ENCODE results near the gene NGRN.
"Not testable (repeated sequence)": the region's sequence is repeated elsewhere in the genome, so short reads cannot be mapped to it uniquely, and the experiment has no call there.

The NGRN gene

GRCh38 chr15:90239371-90239770, 26.1 kb upstream of the NGRN start:
- Histone ChIP-seq H3K9me3 (ENCODE audit: control insufficient read depth, insufficient read depth, low read length) (no peaks in the 10 kb centered on the region), H3K36me3 (ENCODE audit: control insufficient read depth, insufficient read depth, low read length) (no peaks in the 10 kb centered on the region), H3K27ac (ENCODE audit: low read depth, low read length) (no peak overlapping the region), H3K27me3 (ENCODE audit: control insufficient read depth, insufficient read depth, low read length) (no peaks in the 10 kb centered on the region), H3K9ac (ENCODE audit: low read depth, low read length) (no peak overlapping the region), H3K4me1 (ENCODE audit: control insufficient read depth, insufficient read depth, low read length) (peaks cover 3% of the 10 kb centered on the region), H3K4me3 (ENCODE audit: low read depth, low read length) (no peak overlapping the region)

DNA sequence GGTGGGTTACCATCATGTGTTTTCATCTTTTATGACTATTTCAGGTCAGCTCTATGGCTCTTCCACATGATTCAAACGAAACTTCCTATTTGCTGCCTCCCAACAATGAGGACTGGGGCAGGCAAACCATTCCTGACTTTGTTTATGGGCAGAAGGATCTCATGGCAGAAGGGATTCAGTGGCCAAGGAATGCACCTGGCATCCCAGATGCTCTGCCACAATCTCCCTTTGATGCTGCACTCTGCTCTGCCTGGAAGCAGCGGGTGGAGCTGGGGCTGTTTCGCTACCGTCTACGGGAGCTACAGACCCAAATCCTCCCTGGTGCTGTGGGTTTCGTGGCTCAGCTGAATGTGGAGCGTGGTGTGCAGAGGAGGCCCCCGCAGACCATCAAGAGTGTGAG, 24.6 kb upstream of the NGRN start:
- H3K27ac ChIP-seq (ENCODE audit: low read depth, low read length) = no peak overlapping the region
- no peaks in the 10 kb centered on the region for H3K9me3 ChIP-seq (ENCODE audit: control insufficient read depth, insufficient read depth, low read length)
- no peaks in the 10 kb centered on the region for H3K27me3 ChIP-seq (ENCODE audit: control insufficient read depth, insufficient read depth, low read length)
- no peak overlapping the region for H3K4me3 ChIP-seq (ENCODE audit: low read depth, low read length)
- no peaks in the 10 kb centered on the region for H3K4me1 ChIP-seq (ENCODE audit: control insufficient read depth, insufficient read depth, low read length)
- H3K9ac ChIP-seq (ENCODE audit: low read depth, low read length) = no peak overlapping the region
- no peaks in the 10 kb centered on the region for H3K36me3 ChIP-seq (ENCODE audit: control insufficient read depth, insufficient read depth, low read length)

DNA sequence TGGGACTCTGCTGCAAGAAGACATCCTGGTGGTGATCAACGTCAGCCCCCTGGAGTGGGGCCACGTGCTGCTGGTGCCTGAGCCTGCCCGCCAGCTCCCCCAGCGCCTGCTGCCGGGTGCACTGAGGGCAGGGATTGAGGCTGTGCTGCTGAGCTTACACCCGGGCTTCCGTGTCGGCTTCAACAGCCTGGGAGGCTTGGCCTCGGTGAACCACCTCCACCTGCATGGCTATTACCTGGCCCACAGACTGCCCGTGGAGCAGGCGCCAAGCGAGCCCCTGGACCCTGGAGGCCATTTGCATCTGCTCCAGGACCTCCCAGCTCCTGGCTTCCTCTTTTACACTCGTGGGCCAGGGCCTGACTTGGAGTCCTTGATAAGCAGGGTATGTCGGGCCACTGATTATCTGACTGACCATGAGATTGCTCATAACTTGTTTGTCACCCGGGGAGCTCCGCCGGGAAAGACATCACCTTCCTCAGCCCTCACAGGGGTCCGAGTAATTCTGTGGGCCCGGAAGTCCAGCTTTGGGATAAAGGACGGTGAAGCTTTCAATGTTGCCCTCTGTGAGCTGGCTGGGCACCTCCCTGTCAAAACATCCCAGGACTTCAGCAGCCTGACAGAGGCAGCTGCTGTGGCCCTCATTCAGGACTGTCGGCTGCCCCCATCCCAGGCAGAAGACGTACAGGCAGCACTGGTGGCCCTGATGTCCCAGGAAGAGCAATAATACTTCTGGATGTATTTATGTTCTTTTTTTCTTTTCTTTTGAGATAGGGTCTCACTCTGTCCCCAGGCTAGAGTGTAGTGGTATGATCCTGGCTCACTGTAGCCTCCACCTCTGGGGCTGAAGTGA, 23.9 kb upstream of the NGRN start:
- H3K27me3 ChIP-seq (ENCODE audit: control insufficient read depth, insufficient read depth, low read length) = no peaks in the 10 kb centered on the region
- no peak overlapping the region for H3K4me3 ChIP-seq (ENCODE audit: low read depth, low read length)
- H3K9ac ChIP-seq (ENCODE audit: low read depth, low read length) = no peak overlapping the region
- no peak overlapping the region for H3K27ac ChIP-seq (ENCODE audit: low read depth, low read length)
- H3K36me3 ChIP-seq (ENCODE audit: control insufficient read depth, insufficient read depth, low read length) = no peaks in the 10 kb centered on the region
- no peaks in the 10 kb centered on the region for H3K4me1 ChIP-seq (ENCODE audit: control insufficient read depth, insufficient read depth, low read length)
- no peaks in the 10 kb centered on the region for H3K9me3 ChIP-seq (ENCODE audit: control insufficient read depth, insufficient read depth, low read length)

DNA sequence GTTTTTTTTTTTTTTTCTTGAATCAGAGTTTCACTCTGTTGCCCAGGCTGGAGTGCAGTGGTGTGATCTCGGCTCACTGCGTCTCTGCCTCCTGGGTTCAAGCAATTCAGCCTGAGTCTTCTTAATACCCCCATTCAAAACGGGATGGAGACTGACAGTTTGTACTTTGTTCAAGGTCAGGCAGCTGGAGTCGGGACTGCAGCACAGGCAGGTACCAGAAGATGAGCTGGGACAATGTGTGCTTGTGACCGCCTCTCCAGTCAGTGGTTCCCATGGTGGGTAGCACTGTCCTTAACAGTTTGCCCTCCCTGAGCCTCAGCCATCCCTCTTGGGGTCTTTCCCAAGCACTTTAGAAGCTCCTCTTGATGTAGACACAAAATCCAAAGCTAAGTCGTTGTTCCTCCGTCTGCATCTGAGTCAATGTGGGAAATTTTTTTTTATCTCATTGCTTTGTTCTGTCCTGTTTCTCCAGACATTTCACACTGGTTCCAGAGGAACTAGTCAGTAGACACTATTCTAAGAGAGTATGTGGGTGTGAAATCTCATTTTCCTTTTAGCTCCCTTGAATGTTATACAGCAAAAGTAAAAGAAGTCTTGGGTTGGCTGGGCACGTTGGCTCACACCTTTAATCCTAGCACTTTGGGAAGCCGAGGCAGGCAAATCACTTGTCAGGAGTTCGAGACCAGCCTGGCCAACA, 21.4 kb upstream of the NGRN start:
- Histone ChIP-seq H3K27me3 (ENCODE audit: control insufficient read depth, insufficient read depth, low read length) (peaks cover 4% of the 10 kb centered on the region; the same call in 1 of the 2 replicates), H3K9me3 (ENCODE audit: control insufficient read depth, insufficient read depth, low read length) (no peaks in the 10 kb centered on the region)

GRCh38 chr15:90248789-90249202, 16.7 kb upstream of the NGRN start:
- H3K4me3 ChIP-seq (ENCODE audit: low read depth, low read length) = no peak overlapping the region

More for the DNA sequence above, 21.4 kb upstream of the NGRN start:
- Histone ChIP-seq H3K36me3 (ENCODE audit: control insufficient read depth, insufficient read depth, low read length) (no peaks in the 10 kb centered on the region), H3K27ac (ENCODE audit: low read depth, low read length) (no peak overlapping the region), H3K4me3 (ENCODE audit: low read depth, low read length) (no peak overlapping the region), H3K9ac (ENCODE audit: low read depth, low read length) (no peak overlapping the region), H3K4me1 (ENCODE audit: control insufficient read depth, insufficient read depth, low read length) (no peaks in the 10 kb centered on the region)

GRCh38 chr15:90249203-90249863, 16.1 kb upstream of the NGRN start, which contains the start of gene TTLL13:
TTLL13 (plus strand) TSS chr15:90249556; CDS start chr15:90250631, 1,075 bp downstream.
- Histone ChIP-seq H3K27me3 (ENCODE audit: control insufficient read depth, insufficient read depth, low read length) (peaks cover 11% of the 10 kb centered on the region), H3K36me3 (ENCODE audit: control insufficient read depth, insufficient read depth, low read length) (no peaks in the 10 kb centered on the region), H3K27ac (ENCODE audit: low read depth, low read length) (no peak within 1 kb of the TSS), H3K9me3 (ENCODE audit: control insufficient read depth, insufficient read depth, low read length) (no peaks in the 10 kb centered on the region), H3K9ac (ENCODE audit: low read depth, low read length) (no peak within 1 kb of the TSS), H3K4me3 (ENCODE audit: low read depth, low read length) (peak within 1 kb of the TSS; percentile 79), H3K4me1 (ENCODE audit: control insufficient read depth, insufficient read depth, low read length) (no peaks in the 10 kb centered on the region)

More at GRCh38 chr15:90248789-90249202, 16.7 kb upstream of the NGRN start:
- Histone ChIP-seq H3K9ac (ENCODE audit: low read depth, low read length) (no peak overlapping the region), H3K9me3 (ENCODE audit: control insufficient read depth, insufficient read depth, low read length) (no peaks in the 10 kb centered on the region), H3K4me1 (ENCODE audit: control insufficient read depth, insufficient read depth, low read length) (no peaks in the 10 kb centered on the region), H3K27ac (ENCODE audit: low read depth, low read length) (no peak overlapping the region), H3K27me3 (ENCODE audit: control insufficient read depth, insufficient read depth, low read length) (peaks cover 11% of the 10 kb centered on the region), H3K36me3 (ENCODE audit: control insufficient read depth, insufficient read depth, low read length) (no peaks in the 10 kb centered on the region)

DNA sequence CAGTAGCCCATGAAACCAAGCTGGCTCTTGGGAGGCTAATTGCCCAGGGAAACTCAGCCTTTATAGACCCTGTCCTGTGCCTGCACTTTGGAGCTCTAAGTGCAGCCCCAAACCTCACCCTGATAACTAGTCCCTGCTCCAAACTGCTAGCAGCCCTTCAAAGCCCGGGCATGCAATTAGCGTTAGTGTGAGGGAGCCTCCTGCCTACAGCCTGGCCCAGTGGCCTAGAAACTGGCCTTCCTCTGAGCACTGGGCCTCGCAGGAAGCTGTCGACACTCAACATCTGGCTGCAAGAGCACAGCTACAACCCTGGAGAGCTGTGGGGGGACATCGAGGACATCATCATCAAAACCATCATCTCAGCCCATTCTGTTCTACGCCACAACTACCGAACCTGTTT, 7.7 kb upstream of the NGRN start:
- H3K9ac ChIP-seq (ENCODE audit: low read depth, low read length) = no peak overlapping the region
- no peaks in the 10 kb centered on the region for H3K4me1 ChIP-seq (ENCODE audit: control insufficient read depth, insufficient read depth, low read length)
- H3K27ac ChIP-seq (ENCODE audit: low read depth, low read length) = no peak overlapping the region
- no peak overlapping the region for H3K4me3 ChIP-seq (ENCODE audit: low read depth, low read length)
- no peaks in the 10 kb centered on the region for H3K9me3 ChIP-seq (ENCODE audit: control insufficient read depth, insufficient read depth, low read length)
- H3K27me3 ChIP-seq (ENCODE audit: control insufficient read depth, insufficient read depth, low read length) = no peaks in the 10 kb centered on the region
- no peaks in the 10 kb centered on the region for H3K36me3 ChIP-seq (ENCODE audit: control insufficient read depth, insufficient read depth, low read length)

DNA sequence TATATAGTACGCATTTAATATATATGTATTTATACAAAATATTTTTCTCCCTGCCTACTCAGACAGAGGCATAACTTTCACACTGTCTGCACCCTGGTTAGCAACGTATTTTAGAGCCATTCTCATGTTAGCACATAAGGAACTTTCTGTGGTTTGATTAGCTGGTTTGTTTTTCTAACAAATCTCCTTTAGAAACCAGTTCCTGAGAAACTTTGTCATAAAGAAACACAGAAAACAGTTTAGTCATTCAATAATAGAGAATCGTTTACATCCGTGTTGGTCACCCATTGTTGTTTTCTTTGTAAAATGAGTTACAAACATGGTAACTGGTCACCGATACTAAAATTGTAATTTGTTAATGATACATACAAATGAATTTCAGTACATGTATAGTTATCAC, 5.9 kb upstream of the NGRN start:
- Histone ChIP-seq H3K4me1 (ENCODE audit: control insufficient read depth, insufficient read depth, low read length) (0 out of 2 replicates have a peak, but pooled peaks cover 2% of the 10 kb centered on the region), H3K36me3 (ENCODE audit: control insufficient read depth, insufficient read depth, low read length) (no peaks in the 10 kb centered on the region), H3K9me3 (ENCODE audit: control insufficient read depth, insufficient read depth, low read length) (no peaks in the 10 kb centered on the region)

GRCh38 chr15:90260731-90261130, 4.7 kb upstream of the NGRN start:
- H3K27me3 ChIP-seq (ENCODE audit: control insufficient read depth, insufficient read depth, low read length); H3K9me3 ChIP-seq (ENCODE audit: control insufficient read depth, insufficient read depth, low read length); H3K27ac ChIP-seq (ENCODE audit: low read depth, low read length); H3K4me1 ChIP-seq (ENCODE audit: control insufficient read depth, insufficient read depth, low read length); H3K9ac ChIP-seq (ENCODE audit: low read depth, low read length); H3K36me3 ChIP-seq (ENCODE audit: control insufficient read depth, insufficient read depth, low read length); H3K4me3 ChIP-seq (ENCODE audit: low read depth, low read length): not testable (repeated sequence)

More for the DNA sequence above, 5.9 kb upstream of the NGRN start:
- no peaks in the 10 kb centered on the region for H3K27me3 ChIP-seq (ENCODE audit: control insufficient read depth, insufficient read depth, low read length)
- H3K4me3 ChIP-seq (ENCODE audit: low read depth, low read length) = no peak overlapping the region
- H3K9ac ChIP-seq (ENCODE audit: low read depth, low read length) = no peak overlapping the region
- no peak overlapping the region for H3K27ac ChIP-seq (ENCODE audit: low read depth, low read length)

DNA sequence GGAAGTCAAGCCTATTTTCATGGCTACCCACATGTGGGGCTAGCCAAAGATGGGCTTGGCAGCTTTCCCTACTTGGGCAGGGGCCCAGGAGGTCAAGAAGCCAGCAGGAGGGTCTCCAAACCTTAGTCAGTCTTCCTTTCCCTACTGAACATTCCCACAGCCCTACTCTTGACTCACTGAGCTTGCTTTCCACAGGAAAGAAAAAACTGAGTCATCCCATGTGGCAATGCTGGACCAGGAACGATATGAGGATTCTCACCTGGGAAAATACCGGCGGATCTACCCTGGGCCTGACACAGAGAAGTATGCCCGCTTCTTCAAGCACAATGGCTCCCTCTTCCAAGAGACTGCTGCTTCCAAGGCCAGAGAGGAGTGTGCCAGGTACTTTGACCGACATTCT, 3.7 kb upstream of the NGRN start:
- Histone ChIP-seq H3K36me3 (ENCODE audit: control insufficient read depth, insufficient read depth, low read length) (peaks cover 2% of the 10 kb centered on the region; the same call in 1 of the 2 replicates), H3K9me3 (ENCODE audit: control insufficient read depth, insufficient read depth, low read length) (no peaks in the 10 kb centered on the region), H3K4me1 (ENCODE audit: control insufficient read depth, insufficient read depth, low read length) (peaks cover 7% of the 10 kb centered on the region; the same call in 1 of the 2 replicates), H3K4me3 (ENCODE audit: low read depth, low read length) (no peak overlapping the region), H3K27ac (ENCODE audit: low read depth, low read length) (no peak overlapping the region), H3K9ac (ENCODE audit: low read depth, low read length) (no peak overlapping the region), H3K27me3 (ENCODE audit: control insufficient read depth, insufficient read depth, low read length) (no peaks in the 10 kb centered on the region)
